ENCODE results near the gene FHL2.

- TF ChIP-seq CTCF (IDR thresholded peaks at IDR 0.05; ENCODE audit: insufficient read depth, low read length, poor library complexity, severe bottlenecking) = no peak
- TF ChIP-seq EZH2phosphoT487 (conservative IDR thresholded peaks at IDR 0.05; ENCODE audit: low read length) = no peak
Measured at GRCh38 chr2:105421053-105421452, 22.2 kb upstream of the FHL2 start.

Data from SU-DHL-6 (cell line).